ENCODE results near the gene ZFYVE28.

ZFYVE28 gene

DNA sequence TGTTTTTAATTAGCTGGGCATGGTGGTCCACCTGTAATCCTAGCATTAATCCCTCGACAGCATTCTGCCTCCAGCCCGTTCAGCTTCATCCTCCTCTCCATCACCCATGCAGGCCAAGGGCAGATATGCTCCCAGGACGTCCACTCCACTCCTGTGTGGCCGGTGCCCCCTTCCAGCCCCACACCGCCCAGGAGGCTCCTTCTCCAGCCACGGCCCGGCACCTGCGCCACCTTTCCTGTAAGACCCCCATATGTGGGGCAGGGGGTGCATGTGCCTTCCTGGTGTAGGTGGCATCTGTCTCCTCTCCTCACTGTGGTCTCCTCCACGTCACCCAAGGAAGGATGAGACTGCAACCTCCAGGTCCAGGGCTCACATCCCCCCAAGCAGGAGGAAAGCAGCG, 99.6 kb downstream of the ZFYVE28 start:
- no peak for DNase-seq (ENCODE audit: extremely low read depth, low read depth)
- TF ChIP-seq, protein P1, sequence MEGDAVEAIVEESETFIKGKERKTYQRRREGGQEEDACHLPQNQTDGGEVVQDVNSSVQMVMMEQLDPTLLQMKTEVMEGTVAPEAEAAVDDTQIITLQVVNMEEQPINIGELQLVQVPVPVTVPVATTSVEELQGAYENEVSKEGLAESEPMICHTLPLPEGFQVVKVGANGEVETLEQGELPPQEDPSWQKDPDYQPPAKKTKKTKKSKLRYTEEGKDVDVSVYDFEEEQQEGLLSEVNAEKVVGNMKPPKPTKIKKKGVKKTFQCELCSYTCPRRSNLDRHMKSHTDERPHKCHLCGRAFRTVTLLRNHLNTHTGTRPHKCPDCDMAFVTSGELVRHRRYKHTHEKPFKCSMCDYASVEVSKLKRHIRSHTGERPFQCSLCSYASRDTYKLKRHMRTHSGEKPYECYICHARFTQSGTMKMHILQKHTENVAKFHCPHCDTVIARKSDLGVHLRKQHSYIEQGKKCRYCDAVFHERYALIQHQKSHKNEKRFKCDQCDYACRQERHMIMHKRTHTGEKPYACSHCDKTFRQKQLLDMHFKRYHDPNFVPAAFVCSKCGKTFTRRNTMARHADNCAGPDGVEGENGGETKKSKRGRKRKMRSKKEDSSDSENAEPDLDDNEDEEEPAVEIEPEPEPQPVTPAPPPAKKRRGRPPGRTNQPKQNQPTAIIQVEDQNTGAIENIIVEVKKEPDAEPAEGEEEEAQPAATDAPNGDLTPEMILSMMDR (IDR thresholded peaks at IDR 0.05; ENCODE audit: low read depth, low read length) = no peak

DNA sequence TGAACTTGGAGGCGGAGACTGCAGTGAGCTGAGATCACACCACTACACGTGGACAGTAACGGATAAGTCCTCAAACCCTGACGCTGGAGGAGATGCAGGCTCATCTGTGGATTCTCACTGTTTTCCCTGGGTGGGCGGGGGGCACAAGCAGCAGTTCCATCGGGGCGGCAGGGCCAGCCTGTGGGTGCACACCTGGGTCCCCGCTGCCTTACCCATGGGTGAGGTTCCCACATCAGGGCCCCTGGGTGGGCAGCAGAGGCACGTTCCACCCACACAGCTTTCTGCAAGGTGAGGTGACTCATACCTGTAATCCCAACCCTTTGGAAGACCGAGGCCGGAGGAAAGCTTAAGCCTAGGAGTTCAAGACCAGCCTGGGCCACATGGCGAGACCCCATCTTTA, 100.0 kb downstream of the ZFYVE28 start:
- TF ChIP-seq, protein P1 (IDR thresholded peaks at IDR 0.05; ENCODE audit: low read depth, low read length) = no peak
- no peak for DNase-seq (ENCODE audit: extremely low read depth, low read depth)

DNA sequence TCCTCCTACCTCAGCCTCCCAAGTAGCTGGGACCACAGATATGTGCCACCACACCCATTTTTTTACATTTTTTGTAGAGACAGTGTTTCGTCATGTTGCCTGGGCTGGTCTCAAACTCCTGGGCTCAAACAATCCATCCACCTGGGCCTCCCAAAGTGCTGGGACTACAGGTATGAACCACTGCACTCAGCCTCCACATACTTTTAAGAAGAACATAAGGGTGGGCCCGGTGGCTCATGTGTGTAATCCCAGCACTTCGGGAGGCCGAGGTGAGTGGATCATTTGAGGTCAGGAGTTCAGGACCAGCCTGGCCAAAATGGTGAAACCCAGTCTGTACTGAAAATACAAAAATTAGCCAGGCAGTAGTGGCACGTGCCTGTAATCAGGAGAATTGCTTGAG, 105.1 kb downstream of the ZFYVE28 start:
- TF ChIP-seq, protein P1 (IDR thresholded peaks at IDR 0.05; ENCODE audit: low read depth, low read length) = no peak
- DNase-seq (ENCODE audit: extremely low read depth, low read depth) = no peak

DNA sequence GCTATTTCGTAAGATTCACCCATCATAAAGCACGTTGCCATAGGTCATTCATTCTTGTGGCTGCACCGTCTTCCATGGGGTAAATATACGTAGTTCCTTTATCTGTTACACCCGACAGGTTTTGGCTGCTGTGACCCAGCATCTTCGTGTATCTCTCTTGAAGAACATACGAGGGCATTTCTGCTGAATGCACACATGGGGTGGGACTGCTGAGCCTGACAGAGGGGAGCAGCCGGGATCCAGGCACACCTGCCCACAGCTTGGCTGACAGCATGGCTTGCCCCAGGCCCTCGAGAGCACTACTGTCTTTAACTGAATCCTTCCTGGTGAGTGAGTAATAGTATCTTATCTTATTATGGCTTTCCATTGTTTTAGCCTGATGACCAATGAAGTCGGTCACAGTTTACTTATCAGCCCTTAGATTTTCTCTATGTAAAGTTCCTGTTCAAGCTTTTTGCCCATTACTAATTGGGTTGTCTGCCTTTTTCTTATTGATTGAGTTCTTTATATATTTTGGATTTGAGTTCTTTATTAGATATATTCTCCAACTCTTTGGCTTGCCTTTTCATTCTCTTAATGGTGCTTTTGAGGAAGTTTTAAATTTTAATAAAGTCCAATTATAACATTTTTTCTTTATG, 111.6 kb downstream of the ZFYVE28 start:
- TF ChIP-seq, protein P1 (IDR thresholded peaks at IDR 0.05; ENCODE audit: low read depth, low read length) = no peak
- no peak for DNase-seq (ENCODE audit: extremely low read depth, low read depth)

DNA sequence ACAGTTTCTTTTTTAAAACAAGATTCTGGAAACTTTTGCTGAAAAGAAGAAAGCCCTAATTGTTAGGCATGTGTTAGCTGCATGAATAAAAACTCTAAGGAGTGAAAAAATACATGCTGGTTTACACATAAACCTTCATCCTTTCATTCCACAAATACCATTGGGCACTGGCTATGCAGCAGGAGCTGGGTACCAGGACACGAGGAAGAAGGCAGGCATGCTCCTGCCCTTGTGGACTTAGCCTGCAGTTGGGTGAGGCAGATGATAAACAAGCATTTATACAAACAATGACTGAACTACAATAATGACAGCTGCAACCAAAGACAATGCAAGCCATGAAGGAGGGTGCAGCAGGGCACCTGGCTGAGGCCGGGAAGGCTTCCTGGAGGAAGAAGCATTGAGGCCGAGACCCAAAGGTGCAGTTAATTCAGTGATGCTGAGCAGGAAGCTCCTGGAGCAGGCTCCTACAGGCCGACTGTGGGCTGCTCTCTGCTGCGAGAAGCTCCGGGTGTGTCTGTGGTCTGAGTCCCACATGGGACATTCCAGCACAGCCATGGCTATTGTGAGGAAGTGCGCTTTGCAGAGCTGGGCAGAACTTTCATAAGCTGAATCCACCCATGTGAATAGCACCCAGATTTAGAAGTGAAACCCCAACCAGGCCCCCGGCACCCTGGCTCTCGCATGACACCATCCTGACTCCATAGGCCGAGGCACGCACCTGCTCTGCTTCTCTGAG, 112.5 kb downstream of the ZFYVE28 start:
- TF ChIP-seq, protein P1 (IDR thresholded peaks at IDR 0.05; ENCODE audit: low read depth, low read length) = no peak
- DNase-seq (ENCODE audit: extremely low read depth, low read depth) = no peak

DNA sequence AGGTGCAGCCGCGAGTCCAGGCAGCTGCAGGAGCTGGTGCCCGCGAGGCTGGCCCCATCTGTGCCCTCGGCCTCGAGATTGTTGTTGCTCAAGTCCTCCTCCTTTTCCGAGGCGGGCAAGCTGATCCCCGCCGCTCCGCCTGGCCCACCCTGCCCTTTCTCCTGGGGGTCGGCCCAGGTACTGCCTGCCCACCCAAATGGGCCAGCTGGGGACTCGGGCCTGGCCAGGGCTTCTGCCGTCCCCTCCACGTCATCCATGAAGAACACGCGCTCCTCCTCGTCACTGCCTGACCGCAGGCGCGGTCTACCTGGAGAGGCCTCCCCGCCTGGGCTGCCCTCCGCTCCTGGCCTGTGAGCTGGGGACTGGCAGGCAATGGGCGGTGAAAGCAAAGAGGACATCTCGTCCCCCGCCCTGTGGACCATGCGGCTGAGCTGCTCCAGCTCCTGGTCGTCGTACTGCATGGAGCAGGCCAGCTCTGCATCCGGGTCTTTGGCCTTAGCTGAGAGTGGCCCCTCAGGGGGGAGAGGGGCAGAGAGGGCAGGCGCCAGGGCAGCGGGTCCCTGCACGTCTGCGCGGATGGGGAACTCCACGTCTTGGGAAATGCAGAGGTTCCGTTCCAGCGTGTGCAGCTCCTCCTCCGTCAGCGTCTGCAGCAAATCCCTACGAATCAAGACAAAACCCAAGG, 113.4 kb downstream of the ZFYVE28 start:
- TF ChIP-seq, protein P1 (IDR thresholded peaks at IDR 0.05; ENCODE audit: low read depth, low read length) = no peak
- DNase-seq (ENCODE audit: extremely low read depth, low read depth) = no peak

DNA sequence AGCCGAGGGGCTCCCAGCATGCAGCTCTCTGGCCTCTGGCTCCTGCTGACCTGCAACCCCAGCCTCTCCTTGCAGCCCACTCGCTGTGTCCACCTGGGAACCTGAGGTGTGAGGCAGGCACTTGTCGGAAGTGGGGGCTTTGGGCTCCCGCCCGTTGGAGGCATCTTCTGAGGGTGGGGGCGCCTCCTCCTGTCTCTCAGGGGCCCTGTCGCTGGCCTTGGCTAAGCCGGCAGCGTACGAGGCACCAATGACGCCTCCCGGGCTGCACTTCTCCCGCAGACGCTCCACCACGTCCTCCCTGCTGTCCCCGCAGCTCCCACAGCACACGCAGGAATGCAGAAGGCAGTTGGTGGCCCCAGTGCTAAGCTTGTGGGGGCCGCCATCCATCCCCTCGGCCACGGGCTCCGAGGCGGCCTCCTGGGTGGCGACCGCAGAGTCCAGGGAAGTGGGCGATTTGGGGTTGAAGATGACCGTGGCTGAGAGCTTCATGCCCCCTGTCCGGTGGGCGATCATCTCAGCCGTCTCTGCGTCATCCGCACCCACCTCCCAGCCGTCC, 114.0 kb downstream of the ZFYVE28 start:
- DNase-seq (ENCODE audit: extremely low read depth, low read depth) = no peak

More for the DNA sequence above, 114.0 kb downstream of the ZFYVE28 start:
- TF ChIP-seq, protein P1 (IDR thresholded peaks at IDR 0.05; ENCODE audit: low read depth, low read length) = no peak

Measured in AG09319 (cell line).